NCI-H1092 (cell line): ENCODE results near the gene CNTNAP2.
"Not testable (repeated sequence)": the region's sequence is repeated elsewhere in the genome, so short reads cannot be mapped to it uniquely, and the experiment has no call there.

ENCODE experiments used
- DNase-seq: peaks from one replicate; lab custom pipeline; 2025; lab: John Stamatoyannopoulos, UW

Gene CNTNAP2

DNA sequence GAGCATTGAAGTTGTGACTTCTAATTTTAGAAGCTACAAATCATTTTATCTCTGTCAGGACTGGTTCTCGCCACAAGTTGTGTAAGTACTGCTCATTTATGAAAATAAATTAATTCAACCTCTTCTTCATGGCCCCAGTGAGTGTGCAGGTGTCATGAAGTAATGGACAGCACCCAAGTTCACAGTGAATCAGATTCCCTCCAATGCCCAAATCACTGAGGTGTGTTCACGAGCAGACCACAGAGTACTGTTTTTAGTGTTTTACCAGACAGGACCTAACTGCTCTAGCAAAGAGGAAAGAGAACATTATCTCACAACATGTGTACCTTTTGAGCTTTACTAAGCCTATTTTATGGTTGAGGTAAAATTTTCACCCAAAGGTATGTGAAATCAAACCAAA lies 980.0 kb downstream of the CNTNAP2 start:
- no peak for DNase-seq

DNA sequence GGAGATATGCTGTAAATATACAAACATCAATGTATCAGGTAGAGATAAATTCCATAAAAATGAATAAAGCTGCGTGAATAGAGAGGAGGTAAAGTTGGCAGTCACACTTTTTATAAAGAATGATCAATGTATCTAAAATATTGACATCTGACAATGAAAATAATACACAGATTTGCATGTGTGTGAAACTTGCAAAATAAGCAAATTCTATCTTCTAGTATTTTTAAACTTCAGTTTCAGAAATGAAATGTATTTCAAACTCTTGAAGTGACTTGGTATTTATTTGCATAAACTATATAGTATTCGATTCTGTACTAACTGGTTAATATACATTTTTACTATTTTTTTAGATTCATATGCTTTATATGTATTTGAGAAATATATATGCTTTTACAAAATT lies 986.6 kb downstream of the CNTNAP2 start:
- no peak for DNase-seq

DNA sequence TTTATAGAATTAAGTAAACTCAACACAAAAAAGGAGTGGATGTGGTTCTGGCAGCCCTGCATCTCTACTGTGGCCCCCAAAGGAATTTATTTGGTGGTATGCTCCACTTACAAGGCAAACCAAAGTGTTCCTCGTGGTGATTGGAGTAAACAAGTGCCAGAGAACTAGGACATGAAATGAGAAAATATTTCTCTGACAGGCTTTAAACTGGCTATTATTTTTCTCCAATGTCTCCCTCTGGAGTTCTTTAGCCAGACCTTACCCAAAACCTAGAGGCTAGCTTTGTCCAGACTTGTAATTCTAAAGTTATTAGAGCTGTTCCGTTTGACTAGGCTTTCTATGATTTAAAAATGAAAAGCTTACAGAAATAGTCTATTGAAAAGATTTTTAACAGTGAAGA lies 990.1 kb downstream of the CNTNAP2 start:
- no peak for DNase-seq

DNA sequence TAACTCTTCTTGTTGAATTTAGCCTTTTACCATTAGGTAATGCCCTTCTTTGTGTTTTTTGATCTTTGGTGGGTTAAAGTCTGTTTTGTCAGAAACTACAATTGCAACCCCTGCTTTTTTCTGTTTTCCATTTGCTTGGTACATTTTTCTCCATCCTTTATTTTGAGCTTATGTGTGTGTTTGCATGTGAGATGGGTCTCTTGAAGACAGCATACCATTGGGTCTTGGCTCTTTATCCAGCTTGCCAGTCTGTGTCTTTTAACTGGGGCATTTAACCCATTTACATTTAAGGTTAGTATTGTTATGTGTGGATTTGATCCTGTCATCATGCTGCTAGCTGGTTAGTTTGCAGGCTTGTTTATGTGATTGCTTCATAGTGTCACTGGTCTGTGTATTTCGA lies 997.9 kb downstream of the CNTNAP2 start:
- DNase-seq: not testable (repeated sequence)

DNA sequence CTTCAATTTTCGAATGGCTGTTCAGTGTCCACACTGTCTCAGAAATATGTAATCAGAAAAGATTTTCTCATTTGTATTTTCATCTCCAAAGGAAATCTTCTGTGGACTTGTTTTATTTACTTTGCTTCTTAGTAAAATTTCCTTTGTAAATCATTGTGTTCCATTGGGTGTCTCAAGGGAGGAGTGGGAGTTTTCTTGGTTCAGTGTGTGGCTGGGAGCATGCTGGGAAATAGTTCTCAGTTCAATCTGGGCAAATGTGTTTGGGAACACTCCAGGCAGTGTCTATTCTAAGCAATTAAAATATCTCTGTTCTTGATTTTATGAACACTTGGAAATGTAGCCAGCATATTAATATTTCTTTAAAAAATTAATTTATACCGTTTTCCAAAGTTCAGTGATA lies 1019.8 kb downstream of the CNTNAP2 start:
- DNase-seq: no peak

DNA sequence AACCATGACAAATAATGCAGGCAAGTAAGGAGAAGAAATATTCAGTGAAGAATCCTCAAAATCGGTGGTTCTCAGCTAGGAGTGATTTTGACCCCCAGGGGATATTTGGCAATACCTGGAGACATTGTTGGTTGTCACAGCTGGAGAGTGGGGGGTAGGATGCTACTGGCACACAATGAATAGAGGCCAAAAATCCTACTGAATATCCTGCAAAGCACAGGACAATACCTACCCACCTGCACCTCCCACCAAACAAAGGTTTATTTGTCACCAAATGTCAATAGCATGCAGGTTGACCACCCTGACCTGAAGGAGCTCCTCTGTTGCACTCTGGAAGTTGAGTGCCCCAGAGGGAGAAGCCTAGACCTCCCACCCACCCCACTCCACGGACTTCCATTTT lies 1028.6 kb downstream of the CNTNAP2 start:
- DNase-seq: no peak

DNA sequence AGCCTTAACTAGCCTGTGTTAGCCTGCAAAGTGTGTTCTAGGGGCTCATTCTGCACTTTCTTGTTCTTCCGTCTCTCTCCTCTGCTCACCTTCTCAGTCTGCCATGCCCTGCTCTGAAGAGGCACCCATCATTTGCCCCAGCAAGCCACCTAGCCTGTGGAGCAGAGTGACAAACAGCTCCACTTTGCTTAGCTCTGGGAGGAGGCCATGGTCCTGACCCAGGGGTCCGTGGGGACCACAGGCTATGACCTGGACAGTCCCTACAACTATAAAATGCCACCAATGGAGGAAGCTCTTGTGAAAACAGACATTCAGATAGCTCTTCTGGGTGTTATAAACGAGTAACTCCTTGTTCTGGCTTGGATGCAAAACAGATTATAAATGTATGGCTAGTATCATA lies 1029.6 kb downstream of the CNTNAP2 start:
- DNase-seq: no peak

DNA sequence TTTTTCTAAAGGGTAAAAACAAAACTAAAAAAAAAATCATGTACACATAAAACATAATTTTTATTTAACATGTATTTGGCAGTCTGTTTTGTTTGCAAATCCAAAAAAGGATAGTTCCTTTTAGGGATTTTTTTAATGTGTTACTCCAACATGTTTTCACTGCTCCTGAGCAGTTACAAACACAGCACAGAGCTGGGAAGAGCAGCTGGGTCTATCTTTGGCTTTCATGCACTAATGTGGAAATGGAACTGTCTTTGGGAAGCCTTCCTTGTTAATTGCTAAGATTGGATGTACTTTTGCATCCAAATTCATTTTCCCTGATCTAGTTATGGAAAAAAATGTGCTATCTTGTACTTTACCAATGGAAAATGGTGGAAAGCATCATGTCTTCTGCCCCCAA lies 1035.1 kb downstream of the CNTNAP2 start:
- DNase-seq: peak; percentile 53

DNA sequence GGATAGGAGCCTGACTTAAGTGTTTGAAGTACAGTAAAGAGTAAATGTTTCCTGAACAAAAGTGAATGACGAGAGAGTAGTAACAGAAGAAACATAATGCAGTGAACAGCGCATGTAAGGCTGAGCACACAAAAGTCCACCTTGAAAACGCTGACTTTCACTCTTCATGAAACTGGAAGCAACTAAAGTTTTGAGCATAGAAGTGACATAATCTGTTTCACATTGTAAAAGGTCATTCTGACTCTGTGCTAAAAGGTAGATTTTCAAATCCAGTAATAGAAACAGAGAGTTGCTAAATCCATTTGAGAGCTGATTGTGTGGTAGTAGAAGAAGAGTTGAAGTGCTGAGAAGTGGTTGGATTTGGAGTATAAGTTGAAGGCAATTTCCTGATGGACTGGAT lies 1037.0 kb downstream of the CNTNAP2 start:
- DNase-seq: no peak

DNA sequence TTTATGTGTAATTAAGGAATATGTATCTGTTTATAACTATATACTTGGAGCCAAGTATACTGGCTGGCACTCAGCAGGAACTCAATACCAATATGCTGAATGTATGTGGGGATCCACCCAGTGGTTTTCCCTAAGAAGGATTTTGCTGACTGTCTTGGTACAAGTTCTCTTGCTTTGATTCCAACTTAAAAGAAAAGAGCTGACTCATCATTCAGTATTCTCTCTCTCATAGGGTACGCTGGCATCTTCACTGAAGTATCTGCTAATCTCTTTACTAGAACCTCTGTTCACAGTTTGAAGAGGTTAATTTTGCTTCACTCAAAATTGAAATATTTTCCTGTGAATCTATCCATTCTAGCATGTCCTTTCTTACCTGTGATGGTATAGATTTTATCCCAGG lies 1044.8 kb downstream of the CNTNAP2 start:
- DNase-seq: no peak

DNA sequence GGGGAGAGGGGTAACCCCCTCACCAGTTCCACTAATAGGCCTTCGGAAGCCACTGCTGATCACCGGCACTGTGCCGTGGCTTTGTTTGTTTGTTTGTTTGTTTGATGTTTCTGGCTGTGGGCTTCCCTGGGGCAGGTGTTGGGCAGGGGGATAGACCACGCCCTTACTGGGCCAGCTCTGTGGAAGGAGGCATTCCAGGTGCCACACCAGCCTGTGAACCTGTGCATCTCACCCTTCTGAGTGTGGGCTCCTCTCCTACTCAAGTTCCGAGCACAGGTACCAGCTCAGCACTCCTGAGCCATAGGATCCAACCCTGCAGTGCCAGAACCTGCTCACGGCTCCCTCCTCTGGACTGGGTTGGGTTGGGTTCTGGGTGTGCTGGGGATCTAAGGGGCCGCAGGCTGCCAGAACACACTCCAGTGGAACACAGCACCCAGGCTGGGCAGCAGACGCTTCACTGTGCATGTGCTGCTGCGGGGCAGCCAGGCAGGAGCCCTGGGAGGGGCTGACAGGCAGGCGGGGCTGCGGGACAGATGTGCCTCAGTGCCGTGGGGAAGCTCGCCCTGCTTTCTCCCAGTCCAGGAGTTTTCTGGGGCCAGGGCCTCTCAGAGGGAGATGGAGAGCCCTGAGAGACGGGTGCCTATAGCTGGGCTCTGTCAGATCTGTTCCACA lies 1053.9 kb downstream of the CNTNAP2 start:
- DNase-seq: no peak

DNA sequence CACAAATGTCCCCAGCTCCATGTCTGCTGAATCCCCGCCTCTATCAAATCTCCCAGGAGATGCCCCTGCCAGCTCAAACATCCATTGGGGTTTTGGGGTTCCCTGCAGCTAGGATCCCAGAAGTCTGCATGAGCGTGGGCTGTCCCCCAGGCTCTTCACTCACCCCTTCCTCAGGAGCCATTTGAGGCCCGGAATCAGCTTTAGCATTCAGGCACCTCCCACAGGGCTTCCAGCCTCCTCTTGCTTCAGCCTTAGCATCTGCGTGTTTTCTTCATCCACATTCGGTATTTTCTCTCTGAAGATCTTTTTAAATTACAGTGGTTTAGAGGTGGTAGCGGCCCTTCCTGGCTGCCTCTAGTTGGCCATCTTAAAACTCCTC lies 1054.4 kb downstream of the CNTNAP2 start:
- DNase-seq: no peak

DNA sequence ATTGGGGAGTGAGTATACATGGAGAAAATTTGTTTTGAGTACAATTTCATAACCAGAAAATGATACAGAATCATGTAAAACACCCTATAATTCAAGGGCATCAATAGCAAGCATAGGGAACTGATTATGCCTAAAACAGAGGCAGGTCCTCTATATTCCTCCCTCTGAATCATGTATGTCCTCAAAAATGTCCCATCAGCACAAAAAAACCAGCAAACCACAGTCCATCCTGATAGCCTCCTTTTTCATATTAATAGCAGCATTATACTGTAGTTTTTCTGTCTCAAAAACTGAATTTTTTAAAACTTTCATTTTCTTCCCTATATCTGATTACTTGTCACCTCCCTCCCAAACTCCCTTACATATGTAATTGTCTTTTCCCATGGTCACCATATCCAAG lies 1057.3 kb downstream of the CNTNAP2 start:
- DNase-seq: no peak

DNA sequence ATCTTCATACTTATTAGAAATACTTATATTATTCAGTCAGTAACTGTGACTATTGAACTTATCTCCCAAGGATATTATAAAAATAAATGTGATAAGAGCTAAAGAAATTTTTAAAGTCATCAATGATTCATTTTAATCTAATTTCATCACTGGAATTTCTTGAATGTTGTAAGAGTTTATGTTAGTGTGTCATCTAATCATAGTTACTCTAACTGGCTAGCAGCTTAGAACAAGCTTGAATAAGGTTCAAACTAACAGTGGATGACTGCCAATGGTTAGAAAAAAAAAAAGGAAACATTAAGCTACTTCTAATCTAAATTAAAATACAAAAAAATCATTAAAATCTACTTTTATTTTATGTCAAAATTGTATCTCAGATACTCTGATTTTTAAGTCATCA lies 1066.3 kb downstream of the CNTNAP2 start:
- DNase-seq: no peak

DNA sequence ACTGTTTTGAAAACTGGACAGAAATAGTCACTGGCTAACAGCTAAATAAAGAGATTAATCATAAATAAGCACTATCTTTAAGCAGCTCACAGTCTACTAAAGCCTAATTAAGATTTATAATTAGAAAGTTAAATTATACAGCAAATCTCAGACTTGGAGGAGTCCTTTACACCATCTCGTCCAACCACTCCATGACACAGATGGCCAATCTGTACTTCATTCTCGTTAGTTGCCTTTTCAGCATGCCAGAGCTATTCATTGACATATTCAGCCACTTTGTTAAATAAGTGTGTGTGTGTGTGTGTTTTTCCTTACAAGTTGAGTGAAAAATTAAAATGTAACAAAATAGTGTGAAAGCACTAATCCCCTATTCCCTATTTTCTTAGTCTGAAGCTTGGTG lies 1066.7 kb downstream of the CNTNAP2 start:
- DNase-seq: no peak

DNA sequence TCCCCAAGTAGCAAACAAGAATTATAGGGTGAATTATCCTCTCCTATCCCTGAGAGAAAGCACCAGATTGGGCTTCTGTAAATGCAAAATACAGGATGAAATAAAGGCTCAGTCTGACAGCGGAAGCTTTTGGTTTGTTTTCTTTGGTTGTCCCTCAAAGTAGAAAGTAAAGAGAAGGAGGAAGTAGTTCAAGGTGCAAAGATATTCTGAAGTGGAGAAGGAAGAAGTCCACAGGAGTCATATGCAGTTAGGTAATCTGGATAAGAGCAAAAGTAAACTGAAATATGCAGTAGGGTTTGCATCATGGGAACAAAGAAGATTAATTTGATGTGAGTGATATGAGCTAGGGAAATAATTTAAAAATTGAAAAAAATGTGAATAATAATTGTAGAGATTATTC lies 1071.9 kb downstream of the CNTNAP2 start:
- no peak for DNase-seq

DNA sequence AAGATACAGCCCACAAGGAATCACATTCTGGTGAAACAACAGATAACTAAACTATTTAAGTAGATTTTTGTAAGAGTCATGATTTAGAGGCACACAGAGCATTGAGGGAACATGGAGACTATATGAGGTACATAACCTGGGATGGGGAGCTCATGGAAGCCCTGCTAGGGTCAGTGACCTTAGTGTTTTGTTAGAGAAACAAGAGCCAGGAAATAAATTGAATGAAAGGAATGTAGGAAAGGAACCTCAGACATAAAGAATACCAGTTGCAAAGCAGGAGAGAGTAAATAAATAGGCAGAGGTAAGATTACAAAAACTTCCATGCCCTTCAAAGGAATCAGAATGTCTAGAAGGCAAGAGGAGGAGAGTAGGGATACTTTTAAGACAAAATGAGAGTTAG lies 1076.9 kb downstream of the CNTNAP2 start:
- DNase-seq: no peak

DNA sequence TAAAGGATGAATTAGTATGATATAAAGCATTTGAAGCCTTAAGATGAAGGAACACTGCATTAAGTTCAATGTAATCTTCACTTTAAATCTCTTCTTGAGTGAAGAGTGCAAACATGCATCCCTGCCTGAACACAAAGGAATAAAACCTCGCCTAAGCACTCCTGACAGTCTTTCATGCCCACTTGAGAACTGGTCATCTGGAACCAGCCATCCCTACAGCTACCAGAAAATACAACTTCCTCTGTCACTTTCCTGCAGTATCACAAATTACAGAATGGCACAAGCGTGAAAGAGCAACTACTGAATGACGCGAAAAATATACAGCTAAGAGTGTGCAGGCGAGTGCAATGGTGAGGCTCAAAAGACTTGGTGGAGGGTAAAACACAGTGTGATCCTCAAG lies 1079.9 kb downstream of the CNTNAP2 start:
- peak; percentile 25 for DNase-seq

DNA sequence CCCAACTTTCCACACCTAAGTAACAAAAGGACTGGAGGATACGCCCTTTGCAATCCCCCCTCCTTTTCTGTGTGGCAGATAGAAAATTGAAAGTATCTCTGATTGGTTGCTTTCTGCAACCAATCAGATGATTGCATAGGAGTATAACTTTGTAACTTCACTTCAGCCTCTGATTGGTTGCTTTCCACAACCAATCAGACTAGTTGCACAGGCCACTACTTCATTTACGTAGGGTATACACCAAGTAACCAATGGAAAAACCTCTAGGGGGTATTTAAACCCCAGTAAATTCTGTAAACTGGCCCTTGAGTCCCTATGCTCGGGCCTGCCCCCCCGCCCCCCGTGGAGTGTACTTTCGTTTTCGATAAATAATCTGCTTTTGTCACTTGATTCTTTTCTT lies 1080.4 kb downstream of the CNTNAP2 start:
- DNase-seq: no peak

DNA sequence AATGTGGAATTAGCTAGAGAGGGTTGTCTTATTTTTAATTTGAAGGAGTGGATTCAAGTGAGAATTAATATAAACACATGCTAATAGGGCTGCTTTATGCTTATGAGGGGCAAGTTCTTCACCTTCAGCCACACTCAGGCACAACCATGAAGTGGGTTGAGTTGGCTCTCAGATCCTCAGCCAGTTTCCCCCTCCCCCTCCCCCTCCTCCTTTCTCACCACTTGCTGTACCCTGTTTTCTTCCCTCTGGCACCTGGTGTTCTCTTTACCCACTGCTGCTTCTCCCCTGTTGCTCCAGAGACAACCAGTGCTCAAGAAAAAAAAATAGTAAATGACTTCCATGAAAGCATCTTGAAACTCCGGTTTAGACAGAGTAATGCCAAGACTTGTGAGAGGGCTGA lies 1083.3 kb downstream of the CNTNAP2 start:
- no peak for DNase-seq

DNA sequence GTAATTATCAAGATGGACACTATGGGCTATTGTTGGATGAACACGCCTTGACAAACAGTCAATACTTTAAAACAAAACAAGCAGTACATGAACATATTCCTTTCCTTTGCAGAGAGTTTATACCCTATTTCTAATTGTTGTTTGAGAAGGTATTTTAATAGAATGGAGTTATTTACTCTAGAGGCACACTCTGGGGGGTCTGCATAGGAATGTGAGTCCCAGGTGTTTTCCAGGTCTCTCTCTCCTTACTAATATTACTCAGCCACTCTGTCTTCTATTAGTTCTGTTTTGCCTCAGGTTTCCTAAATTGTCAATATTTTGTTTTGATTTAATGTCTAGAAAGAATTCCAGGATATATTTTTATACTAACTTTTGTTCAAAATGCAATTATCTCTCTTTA lies 1091.4 kb downstream of the CNTNAP2 start:
- DNase-seq: no peak

DNA sequence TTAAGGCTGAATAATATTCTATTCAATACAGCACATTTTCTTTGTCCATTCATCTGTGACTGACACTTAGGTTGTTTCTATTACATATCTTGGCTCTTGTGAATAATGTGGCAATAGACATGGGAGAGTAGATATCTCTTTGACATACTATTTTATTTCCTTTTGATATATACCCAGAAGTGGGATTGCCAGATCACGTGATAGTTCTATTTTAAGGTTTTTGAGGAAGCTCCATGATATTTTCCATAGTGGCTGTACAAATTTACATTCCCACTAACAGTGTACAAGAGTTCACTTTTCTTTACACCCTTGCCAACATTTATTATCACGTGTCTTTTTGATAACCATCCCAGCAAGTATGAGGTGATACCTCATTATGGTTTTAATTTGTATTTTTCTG lies 1114.7 kb downstream of the CNTNAP2 start:
- DNase-seq: no peak

DNA sequence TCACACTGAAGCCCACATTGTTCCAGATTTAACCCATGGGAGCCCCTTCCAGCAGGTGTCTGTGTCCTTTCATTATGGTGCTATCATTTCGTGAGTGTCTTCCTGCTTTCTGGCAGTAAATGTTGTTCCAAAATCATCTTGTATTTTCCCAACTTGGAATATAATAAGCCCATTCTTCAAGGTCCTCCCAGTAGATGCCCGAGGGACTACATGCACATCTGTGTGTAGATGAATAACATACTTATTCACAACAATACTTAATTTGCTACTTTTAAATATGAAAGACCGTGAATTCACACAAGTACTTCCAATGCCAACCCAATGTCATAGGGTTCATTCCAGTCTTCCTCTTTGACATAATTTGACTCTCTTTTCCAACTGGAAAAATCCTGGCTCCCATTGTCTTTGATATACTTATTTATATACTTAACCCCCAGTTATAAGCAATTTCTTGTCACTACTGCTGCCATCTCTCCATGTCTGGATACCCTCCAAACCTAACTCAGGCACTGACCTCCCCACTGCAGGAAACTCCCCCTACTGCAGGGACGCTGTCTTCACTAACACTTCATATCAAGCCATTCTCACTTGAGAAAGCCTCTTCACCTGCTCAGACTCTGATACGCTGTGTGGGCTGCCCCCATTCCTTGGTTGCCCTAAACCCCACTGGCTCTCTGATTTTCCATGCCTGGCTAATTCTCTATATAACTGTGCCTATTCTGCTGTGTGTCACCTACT lies 1119.2 kb downstream of the CNTNAP2 start:
- no peak for DNase-seq

DNA sequence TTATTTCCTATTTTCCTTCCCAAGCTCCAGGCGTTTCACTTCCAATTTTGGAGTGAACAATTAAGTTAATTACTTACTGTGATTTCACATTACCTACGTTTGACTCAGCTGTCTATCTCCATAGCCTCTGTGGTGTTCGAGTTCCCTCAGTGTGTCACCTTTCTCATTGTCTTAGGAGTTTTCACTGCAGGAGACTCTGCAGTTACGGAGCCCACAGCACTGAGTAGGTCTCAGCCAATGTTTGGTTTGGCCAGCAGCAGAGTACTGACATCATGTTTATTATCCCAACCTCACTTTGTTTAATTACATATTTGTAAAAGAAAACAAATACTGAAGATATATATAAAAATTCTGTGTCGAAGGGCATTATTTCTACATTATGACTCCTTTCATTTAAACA lies 1123.9 kb downstream of the CNTNAP2 start:
- no peak for DNase-seq
